ENCODE results near the gene CACNA1B.

CACNA1B gene

DNA sequence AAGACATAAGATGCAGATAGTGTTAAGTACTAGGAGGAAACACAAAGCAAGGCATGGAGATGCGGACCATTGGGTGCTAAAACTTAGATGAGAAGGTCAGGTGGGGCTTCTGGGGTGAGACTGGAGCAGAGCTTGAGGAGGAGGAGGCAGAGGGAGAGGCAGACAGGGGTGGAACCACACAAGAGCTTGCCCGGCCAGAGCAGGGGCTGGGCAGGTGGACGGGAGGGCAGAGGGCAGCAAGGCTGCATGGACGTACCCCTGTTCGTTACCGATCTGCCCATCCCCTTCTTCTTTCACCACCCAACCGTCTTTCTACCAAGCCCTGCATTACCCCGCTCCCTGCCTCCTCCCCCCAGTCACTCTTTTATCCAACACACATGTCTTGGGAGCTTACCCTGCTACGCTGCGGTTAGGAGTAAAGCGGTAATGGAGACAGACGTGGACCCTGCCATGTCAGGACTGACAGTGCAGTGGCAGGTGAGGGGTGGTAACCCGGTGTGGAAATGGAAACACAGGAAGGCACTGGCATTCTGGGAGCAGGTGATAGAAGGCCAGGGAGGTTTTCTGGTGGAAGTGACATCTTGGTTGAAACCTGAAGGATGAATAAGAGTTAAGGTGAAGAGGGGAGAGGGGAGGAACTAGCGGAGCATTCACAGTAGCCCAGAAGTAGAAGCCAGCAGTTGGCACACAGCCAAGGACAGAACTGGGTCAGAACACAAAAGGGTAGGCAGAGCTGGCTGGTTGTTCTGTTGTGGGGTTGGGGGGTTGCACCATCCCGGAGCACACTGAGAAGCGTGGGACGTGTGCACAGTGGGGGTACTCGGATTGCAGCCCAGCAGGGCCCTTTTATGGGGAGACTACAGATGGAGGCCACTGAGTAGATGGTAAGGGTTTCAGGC lies 167.2 kb downstream of the CACNA1B start:
- no peak for FAIRE-seq

DNA sequence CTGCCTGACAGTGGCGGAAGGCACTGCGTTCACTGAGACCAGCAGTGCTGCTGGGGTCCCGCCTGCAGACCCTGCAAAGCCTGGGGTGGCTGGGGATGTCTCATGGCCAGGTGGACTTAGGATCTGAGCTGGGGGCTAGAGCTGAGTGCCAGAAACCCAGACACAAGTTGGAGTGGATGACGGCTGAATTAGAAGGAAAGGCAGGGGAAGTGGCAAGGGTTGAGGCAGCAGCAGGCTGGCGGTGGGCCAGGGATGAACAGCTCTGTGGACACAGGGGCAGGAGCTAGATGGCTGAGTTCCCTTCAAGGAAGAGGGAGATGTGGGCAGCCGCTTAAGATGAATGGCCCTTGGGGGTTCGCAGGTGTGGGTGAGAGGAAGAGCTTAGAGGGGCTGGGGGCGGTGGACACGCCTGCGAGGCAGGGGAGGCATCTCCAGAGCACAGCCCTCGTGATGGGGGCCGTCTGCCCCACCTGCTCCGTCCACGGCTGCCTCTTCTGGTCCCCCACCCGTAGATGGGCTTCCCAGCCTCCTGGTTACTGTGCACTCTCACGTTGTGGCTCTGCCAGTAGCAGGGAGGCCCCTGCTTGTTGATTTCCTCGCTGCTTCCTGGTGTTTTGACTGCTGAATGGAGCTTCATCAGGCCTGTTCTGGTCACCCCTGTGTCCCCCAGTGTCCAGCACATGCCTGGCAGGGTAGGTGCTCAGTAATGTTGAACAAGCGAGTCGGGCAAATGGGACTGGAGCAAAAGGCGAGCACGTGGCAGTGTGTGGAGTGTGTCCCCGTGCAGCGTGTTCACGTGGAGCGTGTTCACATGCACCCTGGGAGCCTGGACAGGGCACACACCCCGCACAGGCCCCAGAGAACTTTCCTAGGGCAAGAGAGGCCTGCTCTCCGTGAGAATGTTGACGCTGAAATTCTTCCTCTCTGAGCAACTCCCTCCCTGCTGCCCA lies 168.2 kb downstream of the CACNA1B start:
- FAIRE-seq, result no peak

DNA sequence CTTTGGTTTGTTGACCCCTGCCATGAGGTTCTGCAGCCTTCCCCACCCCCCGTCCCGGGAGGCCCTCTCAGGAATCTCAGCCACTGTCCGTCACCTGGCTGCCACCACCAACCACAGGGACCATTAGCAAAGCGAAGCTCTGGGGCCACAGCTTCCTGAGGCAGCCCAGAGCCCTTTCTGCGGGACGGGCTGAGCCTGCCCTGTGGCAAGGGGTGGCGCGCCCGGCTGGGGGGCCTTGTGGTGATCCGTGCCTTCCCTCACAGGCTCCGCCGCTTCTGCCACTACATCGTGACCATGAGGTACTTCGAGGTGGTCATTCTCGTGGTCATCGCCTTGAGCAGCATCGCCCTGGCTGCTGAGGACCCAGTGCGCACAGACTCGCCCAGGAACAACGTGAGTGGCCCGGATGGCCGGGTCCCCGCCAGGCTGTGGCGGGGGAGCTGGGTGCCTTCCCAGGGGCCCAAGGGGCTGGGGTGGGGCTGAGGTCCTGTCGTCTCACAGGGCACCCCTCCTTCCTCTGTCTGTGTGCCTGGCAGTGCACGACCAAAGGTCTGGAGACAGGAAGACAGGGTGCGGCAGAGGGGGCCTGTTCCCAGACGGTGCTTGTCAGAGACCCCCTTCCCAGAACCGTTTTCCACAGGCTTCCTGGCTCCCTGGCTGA lies 169.2 kb downstream of the CACNA1B start:
- no peak for FAIRE-seq

DNA sequence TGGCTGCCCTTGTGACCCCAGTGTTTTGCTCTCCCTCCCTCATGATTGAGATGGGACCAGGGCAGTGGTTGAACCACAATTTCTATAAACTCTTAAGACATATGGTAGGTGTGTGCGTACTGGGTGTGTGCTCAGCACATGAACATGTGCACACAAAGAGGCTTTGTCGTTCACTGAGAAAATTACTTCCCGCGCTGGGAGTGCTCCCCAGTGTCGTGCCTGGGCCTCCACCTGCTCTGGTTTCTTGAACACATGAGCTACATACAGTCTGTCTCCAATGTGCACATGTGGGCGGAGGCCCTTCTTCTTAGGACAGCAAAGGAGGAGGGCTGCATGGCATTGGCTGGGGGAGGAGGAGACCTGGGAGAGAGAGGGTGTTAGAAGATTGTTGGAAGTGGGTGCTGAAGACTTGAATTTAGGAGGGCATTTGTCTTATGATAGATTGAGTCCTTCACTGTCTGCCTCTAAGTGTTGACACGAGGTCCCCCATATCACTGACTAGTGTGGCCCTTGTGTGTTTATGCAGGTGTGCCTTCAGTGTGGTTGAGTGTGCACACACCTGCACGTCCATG lies 170.0 kb downstream of the CACNA1B start:
- no peak for FAIRE-seq

DNA sequence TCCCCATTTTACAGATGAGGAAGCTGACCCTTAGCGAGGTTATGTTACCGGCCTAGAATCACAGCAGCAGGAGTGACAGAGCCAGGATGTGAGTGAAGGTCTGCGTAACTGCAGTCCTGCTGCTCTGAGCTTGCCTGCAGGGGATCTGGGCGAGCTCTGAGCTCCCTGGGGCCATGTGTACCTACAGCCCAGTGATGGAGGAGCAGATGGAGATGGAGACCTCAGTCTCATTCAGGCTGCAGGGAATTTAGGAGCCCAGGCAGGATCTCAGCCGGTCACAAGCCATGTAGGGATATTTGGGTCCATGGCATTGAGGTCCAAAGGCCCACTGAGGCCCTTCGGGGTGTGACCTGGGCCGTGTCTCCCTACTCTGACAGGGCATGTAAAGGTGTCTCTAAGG lies 170.6 kb downstream of the CACNA1B start:
- FAIRE-seq, result no peak

DNA sequence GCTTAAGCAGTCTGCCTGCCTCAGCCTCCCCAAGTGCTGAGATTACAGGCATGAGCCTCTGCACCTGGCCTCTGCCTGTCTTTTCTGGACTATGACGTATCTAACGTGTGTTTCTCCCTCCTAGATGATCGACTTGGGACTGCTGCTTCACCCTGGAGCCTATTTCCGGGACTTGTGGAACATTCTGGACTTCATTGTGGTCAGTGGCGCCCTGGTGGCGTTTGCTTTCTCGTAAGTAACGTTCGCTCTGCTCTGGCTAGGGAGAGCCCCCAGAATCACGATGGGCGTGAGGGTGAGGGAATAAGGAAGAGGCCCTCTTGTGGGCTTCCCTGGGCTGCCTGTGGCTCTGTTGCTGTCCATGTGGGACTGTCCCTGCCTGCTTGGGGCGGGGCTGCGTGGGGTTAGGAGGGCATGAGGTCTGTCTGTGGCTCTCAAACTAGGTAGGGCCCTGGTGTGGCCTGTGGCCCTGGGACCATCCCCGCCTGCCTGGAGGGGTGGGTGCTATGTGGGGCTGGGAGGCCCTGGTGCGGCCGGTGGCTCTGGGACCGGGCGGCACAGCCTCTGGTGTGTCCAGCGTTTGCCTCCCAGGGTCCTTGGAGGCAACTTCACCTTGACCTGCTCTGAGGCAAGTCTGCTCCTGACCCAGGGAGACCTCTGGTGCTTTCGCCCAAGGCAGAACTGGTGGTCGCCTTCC lies 171.7 kb downstream of the CACNA1B start:
- no peak for FAIRE-seq

DNA sequence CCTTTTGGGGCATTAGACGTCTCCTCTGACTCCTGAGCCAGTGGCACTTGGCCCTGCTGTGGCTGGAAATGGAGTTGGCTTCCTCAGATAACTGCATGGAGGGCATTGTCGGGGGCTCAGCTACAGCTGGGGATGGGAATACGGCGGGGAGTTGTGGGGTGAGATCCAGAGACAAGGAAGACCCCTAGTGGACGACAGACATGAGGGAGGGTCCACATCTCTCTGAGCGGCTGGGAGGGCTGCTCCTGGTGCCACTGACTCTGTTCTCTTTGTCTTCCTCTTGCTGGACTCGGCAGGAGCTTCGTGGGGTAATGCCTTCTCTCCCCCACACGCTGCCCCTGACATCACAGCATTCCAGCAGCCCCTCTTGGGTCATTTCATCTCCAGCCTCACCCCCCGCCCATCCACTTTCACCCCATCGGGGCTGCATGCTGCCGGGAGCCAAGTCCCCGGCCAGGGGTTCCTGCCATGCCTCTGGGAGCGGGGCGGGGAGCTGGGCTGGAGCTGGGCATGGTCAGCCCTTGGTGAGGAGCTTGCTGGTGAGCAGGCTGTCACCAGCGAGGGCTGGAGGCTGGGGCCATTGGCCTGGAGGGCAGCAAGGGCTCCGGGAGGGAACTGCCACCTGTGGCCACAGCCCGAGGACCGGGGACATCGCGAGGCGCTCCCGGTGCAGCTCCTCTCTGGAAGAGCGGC lies 172.3 kb downstream of the CACNA1B start:
- no peak for FAIRE-seq

DNA sequence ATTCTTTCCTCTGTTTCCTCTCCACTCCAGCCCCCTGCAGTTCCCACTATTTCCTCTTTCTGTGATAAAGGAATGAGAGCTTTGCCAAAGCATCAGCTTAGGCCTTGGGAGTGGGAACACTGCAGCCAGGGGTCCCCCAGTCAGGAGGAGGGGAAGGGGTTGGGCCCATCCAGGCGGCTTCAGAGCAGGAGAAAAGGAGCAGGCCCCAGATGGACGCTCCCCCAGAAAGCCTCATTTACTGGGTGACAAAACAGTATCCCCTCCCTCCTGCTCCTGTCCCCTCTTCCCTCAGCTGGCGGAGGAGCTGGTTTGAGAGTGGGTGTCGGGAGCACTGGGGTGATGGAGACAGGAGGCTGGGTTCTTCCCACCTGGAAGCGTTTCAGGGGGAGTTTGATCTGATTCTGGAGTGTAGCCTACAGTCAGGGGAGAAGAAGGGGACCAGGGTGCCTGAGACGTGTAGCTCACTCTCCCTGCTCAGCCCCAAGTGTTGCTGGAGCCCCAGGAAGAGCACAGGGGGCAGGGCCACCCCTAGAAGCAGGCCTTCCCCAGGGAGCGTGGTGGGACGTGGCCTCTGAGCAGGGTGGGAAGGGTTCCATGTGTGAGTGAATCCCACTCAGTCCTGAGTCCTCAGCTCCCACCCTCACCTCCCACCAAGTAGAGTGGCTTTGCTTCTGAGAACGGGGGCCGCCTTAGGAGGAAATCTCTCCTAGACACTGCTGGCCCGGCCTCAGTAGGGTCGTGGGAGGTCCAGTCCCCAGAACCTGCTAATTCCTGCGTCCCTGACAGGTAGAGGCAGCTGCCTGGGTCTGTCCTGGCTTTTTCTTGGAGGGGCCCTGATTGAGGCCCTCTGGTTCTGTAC lies 173.1 kb downstream of the CACNA1B start:
- no peak for FAIRE-seq

DNA sequence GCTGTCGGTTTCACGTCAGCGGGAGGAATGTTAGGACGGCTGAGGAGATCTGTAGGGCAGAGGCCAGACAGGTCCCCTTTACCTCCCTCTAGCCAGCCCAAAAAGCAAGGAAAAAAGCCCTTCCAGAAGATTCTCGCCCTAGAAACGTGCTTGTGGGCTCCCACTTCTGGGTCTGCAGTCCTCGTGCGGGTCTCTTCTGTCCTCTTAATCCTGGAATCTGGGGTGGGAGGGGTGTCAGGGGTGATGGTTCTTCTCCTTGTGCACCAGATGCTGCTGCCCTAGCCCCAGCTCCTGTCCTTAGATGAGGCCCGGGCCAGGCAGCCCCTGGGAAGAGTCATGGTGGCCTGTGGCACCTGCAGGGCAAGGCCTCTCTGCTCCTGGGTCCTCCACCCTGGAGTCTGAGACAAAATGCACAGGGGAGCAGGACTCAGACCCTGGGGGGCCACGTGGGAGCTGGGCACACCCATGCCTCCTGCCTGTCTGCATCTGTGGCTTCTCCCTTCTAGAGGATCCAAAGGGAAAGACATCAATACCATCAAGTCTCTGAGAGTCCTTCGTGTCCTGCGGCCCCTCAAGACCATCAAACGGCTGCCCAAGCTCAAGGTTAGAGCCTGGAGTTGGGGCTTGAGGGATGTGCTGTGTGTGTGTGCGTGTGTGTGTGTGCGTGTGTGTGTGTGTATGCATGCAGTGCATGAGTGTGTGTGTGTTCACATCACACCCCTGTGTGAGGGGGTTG lies 174.2 kb downstream of the CACNA1B start:
- no peak for FAIRE-seq

DNA sequence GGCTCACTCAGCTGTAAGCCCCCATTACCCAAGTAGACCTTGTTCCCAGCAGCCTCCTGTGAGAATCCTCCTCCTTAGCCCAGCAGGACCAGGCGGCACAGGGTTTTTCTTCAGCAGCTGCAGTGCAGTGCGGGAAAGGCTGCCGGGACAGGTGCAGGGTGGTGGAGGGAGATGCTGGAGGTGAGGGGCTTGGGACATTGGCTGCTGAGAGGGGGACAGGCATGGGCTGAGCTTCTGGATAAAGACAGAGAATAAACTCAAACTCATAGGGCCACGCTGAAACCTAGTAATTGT lies 174.7 kb downstream of the CACNA1B start:
- FAIRE-seq, result no peak

DNA sequence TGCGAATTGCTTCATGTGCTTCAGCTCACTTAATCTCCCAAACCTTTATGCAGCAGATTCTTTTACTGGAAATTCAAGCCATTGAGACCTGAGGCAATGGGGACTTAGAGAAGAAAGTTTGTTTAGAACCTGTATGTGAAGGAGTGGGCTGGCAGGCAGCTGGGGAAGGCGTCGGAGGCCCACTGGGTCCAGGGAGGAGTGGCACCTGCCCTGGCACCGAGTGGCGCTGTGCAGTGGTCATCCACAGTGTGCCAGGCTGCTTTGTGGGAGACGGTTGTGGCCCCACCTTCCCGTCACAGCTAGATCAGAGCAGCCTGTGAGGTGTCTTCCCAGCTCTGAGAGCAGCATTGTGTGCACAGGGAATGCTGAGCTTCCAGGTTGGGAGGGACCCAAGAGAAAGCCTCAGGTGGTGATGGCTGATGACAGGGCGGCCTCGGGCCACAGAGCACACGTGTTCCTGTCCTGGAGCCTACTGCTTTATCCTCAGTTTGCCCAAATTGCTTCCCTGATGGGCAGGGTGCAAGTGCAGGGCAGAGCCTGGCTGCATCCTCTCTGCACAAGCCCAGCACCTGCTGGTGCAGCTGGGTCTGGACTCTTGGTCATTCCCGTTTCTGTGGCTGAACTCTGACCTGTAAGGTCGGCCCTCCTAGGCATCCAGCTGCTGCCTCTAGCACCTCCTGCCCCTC lies 175.2 kb downstream of the CACNA1B start:
- FAIRE-seq, result no peak

DNA sequence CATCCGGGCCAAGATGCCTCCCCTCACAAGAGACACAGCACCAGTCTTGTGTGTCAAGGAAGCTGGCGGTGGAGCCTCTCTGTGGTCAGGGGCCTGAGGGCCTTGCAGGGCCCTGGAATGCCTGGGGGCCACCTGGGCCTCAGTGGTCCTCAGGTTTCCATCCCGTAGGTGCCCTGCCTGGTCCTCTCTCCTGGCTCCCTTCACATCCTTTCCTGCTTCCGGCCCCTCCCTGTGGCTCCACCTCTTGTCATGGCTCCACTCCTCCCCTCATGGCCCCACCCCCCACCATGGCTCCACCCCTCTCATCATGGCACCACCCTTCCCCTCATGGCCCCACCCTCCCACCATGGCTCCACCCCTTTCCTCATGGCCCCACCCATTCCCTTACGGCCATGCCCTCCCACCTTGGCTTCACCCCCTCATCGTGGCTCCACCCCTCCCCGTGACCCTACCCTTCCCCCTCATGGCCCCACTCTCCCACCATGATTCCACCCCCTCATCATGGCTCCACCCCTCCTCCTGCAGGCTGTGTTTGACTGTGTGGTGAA lies 175.8 kb downstream of the CACNA1B start:
- FAIRE-seq, result no peak

DNA sequence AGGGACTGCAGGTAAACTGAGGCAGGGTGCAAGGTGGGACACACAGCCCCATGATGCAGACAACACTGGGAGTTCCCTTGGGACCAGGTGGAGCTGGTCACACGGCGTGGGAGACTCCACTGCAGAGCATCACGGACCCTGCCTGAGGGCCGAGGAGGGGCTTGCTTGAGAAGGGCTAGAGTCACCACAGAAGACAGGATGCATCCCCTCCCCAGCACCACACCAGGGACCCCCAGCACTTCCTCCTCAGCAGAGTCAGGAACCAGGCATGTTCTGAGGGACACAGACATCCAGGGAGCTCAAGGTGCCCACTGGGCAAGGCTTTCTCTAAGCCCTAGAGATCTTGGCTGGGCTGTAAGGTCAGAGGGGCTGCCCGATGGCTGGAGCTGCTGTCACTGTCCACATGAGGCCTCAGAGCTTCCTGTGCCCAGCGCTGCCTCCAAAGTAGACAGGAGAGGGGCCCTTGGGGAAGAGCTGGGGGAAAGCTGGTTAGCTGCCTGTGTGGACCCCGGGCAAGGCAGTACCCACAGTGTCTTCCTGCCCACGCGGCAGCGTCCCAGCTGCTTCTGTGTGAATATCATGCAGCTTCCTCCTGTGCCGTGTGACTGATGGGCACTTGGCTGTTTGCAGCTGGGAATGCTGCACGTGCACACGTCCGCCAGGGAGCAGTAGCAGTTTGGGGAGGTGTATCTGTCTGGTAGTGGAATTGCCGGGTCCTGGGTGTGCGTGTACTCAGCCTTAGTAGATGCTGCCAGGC lies 176.6 kb downstream of the CACNA1B start:
- FAIRE-seq, result no peak

DNA sequence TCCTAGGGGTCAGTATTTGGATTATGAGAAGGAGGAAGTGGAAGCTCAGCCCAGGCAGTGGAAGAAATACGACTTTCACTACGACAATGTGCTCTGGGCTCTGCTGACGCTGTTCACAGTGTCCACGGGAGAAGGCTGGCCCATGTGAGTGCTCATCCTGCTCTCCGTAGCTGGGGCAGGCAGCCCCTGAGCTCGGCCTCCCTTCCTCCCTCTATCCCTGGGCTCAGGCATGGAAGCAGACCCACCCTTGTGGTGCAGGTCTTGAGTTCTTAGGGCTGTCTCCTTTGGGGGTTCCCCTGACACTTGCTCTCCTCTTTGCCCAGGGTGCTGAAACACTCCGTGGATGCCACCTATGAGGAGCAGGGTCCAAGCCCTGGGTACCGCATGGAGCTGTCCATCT lies 180.1 kb downstream of the CACNA1B start:
- no peak for FAIRE-seq

DNA sequence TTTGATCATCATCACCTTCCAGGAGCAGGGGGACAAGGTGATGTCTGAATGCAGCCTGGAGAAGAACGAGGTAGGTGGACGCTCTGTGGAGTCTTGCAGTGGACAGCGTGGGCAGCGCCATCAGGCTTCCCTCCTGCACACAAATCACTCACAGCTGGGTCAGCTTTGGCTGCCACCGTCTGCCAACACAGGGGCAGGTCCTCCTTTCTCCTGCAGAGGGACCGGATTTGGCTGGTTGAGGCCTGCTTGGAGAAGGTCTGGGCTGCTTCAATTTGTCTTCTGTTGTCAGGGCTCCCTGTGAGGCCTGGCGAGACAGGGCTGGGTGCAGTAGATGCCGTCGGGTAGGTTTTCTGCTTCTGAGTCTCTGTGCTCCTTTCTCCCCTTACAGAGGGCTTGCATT lies 180.6 kb downstream of the CACNA1B start:
- no peak for FAIRE-seq

DNA sequence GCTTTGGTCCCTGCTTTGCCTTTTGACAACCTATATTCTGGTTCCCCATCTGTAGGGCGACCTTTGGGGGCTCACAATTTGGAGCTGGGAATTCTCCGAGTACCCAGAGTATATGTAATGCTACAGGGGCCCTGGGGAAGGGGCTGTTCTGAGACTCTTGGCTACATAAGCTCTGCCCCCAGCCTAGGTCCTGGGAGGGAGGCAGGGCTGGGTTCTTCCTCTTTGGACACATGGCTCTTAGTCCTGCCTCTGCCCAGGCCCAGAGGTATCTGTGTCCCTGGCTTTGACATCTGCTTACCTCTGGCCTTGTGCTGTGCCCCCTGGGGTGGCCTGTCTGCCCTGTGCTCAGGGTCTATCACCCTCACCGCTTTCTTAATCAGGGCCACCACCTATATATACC lies 181.6 kb downstream of the CACNA1B start:
- FAIRE-seq, result no peak

DNA sequence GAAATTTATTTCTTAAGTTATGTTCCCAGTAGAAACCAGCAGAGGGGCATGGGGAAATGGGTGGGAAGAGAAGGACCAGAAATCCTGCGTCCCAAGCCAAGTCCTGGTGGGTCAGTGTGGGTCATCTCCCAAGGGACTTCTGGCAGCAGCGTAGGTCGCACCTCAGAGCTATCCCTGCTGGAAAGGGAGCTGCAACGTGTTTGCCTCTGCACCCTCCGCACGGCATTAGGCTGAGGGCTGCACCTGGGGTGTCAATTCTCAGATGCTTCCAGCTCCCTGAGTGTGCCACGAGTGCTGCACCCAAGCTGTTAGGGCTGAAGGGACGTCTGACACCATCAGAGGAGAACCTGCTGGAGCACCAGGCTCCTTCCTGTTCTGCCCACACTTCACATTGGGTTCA lies 182.8 kb downstream of the CACNA1B start:
- no peak for FAIRE-seq

DNA sequence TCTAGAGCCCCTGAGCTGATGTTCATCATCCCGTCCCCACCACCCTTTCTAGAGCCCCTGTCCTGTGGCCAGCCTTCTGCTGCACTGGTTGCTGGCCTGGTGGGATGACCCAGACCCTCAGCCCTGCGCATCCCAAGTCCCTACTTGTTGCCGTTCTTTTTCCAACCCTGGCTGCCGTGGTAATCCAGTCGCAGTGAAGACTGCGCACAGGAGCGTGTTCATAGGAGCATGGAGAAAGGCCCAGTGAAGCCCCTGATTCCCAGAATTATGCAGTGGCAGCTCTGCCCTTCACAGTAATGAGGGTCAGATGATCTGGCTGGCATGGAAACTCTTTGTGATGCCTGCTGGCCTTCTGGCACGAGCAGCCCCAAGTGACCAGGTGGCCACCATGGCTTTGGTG lies 183.3 kb downstream of the CACNA1B start:
- FAIRE-seq, result no peak
